ENCODE measurements around the gene STK32B. TPM values are rescaled to one million over a fixed set of nuclear protein-coding genes. Genes with fewer than 3 reads are reported as not detected.
"Not testable (repeated sequence)": the region's sequence is repeated elsewhere in the genome, so short reads cannot be mapped to it uniquely, and the experiment has no call there.

STK32B gene
- total RNA-seq, 1 experiment from 2014 or later: 11.6 TPM

DNA sequence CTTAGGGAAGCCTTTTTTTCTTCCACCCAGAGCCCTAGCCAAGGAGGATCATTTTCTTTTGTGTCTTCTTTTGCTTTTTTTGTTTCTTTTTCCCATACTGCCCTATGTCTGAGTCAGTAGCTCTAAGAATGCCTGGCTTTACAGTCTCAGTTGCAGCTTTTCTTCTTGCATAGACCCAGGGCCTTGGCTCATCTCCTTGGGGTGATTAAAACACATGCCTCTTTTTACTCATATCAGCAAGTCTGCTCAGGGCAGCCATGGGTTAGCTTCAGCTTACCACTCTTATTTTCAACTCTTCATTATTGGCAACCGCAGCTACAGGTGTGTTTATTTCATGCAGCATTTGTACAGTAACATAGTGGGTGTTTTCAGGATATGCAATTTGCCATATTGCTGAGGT, 196.5 kb downstream of the STK32B start:
- no TSS peak for BruUV-seq (replicated peaks)
- no peaks in the 10 kb centered on the region for H3K36me3 ChIP-seq (ENCODE audit: control insufficient read depth, insufficient read depth, low read length)
- H3K9me3 ChIP-seq (ENCODE audit: control insufficient read depth, insufficient read depth, low read depth, low read length): no peaks in the 10 kb centered on the region
- no peak for DNase-seq (ENCODE audit: low read depth, low spot score)
- ChIA-PET CTCF (no interaction called here), POLR2A (no interaction called here)
- TF ChIP-seq POLR2AphosphoS5 (IDR thresholded peaks at IDR 0.05; ENCODE audit: low read depth, low read length) (no peak), TCF7L2 (IDR thresholded peaks at IDR 0.05; ENCODE audit: low read depth, low read length) (no peak), REST (IDR thresholded peaks at IDR 0.05; ENCODE audit: insufficient read depth in 1 of 2, low read depth in 2 of 2, low read length in 1 of 2) (no peak), CTCF (IDR thresholded peaks at IDR 0.05) (no peak)
- no peak overlapping the region for H3K4me3 ChIP-seq (ENCODE audit: low read depth in 2 of 2, low read length in 2 of 2)
- no peak for ATAC-seq
- H3K27ac ChIP-seq (ENCODE audit: low read length): no peak overlapping the region
- in situ Hi-C loops (cut with HindIII; ENCODE audit: low pct_unique_long_range_greater_than_20kb, low sequenced_read_pairs) (no loop called here), intact Hi-C loops (cut with micrococcal nuclease; ENCODE audit: unreplicated experiment) (no loop called here)
- no peaks in the 10 kb centered on the region for H3K27me3 ChIP-seq (ENCODE audit: control insufficient read depth, insufficient read depth, low read length)
- no peaks in the 10 kb centered on the region for H3K4me1 ChIP-seq (ENCODE audit: control insufficient read depth, insufficient read depth, low read length)

DNA sequence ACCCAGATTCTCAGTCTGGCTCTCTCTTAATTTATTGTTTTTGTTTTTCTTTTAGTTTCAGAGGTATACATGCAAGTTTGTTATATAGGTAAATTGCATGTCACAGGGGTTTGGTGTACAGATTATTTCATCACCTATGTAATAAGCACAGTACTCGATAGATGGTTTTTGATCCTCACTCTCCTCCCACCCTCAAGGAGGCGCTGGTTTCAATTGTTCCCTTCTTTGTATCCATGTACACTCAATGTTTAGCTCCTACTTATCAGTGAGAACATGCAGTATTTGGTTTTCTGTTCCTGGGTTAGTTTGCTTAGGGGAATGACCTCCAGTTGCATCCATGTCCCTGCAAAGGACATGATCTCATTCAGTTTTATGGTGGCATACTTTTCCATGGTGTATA, 198.4 kb downstream of the STK32B start:
- Histone ChIP-seq H3K27ac (ENCODE audit: low read length) (no peak overlapping the region), H3K4me1 (ENCODE audit: control insufficient read depth, insufficient read depth, low read length) (no peaks in the 10 kb centered on the region), H3K9me3 (ENCODE audit: control insufficient read depth, insufficient read depth, low read depth, low read length) (no peaks in the 10 kb centered on the region), H3K27me3 (ENCODE audit: control insufficient read depth, insufficient read depth, low read length) (no peaks in the 10 kb centered on the region), H3K36me3 (ENCODE audit: control insufficient read depth, insufficient read depth, low read length) (no peaks in the 10 kb centered on the region), H3K4me3 (ENCODE audit: low read depth in 2 of 2, low read length in 2 of 2) (no peak overlapping the region)
- intact Hi-C loops (cut with micrococcal nuclease; ENCODE audit: unreplicated experiment) (no loop called here), in situ Hi-C loops (cut with HindIII; ENCODE audit: low pct_unique_long_range_greater_than_20kb, low sequenced_read_pairs) (no loop called here)
- POLR2A ChIA-PET: no interaction called here
- no TSS peak for BruUV-seq (replicated peaks)
- DNase-seq (ENCODE audit: low read depth, low spot score): no peak
- no peak for ATAC-seq
- TF ChIP-seq SIN3A (IDR thresholded peaks at IDR 0.05; ENCODE audit: borderline replicate concordance, insufficient read depth, low read depth, low read length) (no peak), TCF7L2 (IDR thresholded peaks at IDR 0.05; ENCODE audit: low read depth, low read length) (no peak), REST (IDR thresholded peaks at IDR 0.05; ENCODE audit: insufficient read depth in 1 of 2, low read depth in 2 of 2, low read length in 1 of 2) (no peak), CTCF (IDR thresholded peaks at IDR 0.05) (no peak), POLR2AphosphoS5 (IDR thresholded peaks at IDR 0.05; ENCODE audit: low read depth, low read length) (no peak)
- CTCF ChIA-PET: no interaction called here

GRCh38 chr4:5250536-5250935, 199.3 kb downstream of the STK32B start:
- H3K4me1 ChIP-seq (ENCODE audit: control insufficient read depth, insufficient read depth, low read length); H3K4me3 ChIP-seq (ENCODE audit: low read depth in 2 of 2, low read length in 2 of 2); H3K27me3 ChIP-seq (ENCODE audit: control insufficient read depth, insufficient read depth, low read length); H3K36me3 ChIP-seq (ENCODE audit: control insufficient read depth, insufficient read depth, low read length); CTCF ChIA-PET; H3K27ac ChIP-seq (ENCODE audit: low read length); H3K9me3 ChIP-seq (ENCODE audit: control insufficient read depth, insufficient read depth, low read depth, low read length); ATAC-seq; BruUV-seq (replicated peaks); intact Hi-C loops (cut with micrococcal nuclease; ENCODE audit: unreplicated experiment); POLR2A ChIA-PET; DNase-seq (ENCODE audit: low read depth, low spot score); in situ Hi-C loops (cut with HindIII; ENCODE audit: low pct_unique_long_range_greater_than_20kb, low sequenced_read_pairs): not testable (repeated sequence)

Data from Panc1 (cell line).